ENCODE results near the gene FAT2. TPM values are rescaled to one million over a fixed set of nuclear protein-coding genes. Genes with fewer than 3 reads are reported as not detected.
"Not testable (repeated sequence)": the region's sequence is repeated elsewhere in the genome, so short reads cannot be mapped to it uniquely, and the experiment has no call there.

FAT2 gene
- total RNA-seq, 2 experiments from 2014 or later = not detected

DNA sequence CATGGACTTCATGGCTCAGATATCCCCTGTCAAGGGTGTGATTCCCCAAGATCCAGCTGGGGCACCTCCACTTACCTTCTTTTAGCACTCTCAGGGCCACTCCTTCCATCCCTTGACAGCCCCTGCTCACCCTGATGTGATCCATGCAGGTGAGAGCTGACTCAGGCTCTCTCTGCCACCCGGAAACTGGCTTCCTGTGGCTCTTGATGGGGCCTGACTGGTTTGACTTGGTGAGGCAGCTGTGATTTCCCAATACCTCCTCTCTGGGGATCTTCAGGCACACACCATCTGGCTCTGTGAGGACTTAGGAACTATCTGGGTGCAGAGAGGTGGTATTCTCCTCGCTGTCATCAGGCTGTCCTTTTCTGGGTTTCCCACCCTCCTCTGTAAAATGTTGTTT, 7.9 kb upstream of the FAT2 start:
- no peak overlapping the region for H3K27ac Mint-ChIP-seq
- no peak overlapping the region for H3K4me3 Mint-ChIP-seq
- H3K27me3 Mint-ChIP-seq = no peaks in the 10 kb centered on the region
- no peaks in the 10 kb centered on the region for H3K4me1 Mint-ChIP-seq
- H3K36me3 Mint-ChIP-seq = no peaks in the 10 kb centered on the region
- DNase-seq = no peak
- H3K9me3 Mint-ChIP-seq = no peaks in the 10 kb centered on the region

DNA sequence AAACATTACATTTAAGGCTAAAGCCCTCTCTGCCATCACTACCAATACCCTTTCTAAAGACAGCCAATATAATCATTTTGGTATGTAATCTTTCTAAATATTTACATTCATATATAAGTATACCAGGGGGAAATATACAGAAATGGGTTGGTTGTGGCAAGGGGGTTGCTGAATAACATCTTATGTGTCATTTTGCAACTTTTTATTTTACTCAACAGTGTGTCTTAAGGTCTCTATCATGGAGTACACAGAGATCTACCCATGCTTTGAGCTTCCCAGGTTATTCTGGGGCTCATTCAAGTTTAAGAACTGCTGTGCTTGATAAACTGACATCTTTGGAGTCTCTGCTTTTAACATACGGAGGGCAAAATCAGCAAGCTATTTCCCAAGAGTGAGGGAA, 7.4 kb upstream of the FAT2 start:
- Mint-ChIP-seq H3K36me3 (no peaks in the 10 kb centered on the region), H3K27me3 (no peaks in the 10 kb centered on the region)

DNA sequence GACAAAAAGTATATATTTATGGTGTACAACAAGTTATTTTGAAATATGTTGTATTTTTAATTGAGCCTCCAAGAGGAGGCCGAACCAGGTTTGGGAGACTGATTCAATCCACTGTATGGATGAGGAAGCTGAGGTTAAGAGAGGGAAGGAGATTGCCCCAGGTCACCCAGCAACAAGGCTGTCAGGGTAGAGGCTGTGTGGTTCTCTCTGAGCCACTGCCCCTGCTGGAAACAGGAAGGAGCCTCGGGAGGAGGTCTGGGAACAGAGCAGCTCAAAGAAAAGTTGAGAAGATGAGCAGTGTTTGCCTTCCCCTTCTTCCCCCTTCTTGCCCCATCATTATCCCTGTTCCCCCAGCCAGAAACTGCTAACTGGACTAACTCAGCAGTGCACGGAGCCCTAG, 6.6 kb upstream of the FAT2 start:
- no peak overlapping the region for H3K4me3 Mint-ChIP-seq
- H3K4me1 Mint-ChIP-seq = no peaks in the 10 kb centered on the region
- no peaks in the 10 kb centered on the region for H3K36me3 Mint-ChIP-seq
- H3K9me3 Mint-ChIP-seq = no peaks in the 10 kb centered on the region
- H3K27ac Mint-ChIP-seq = no peak overlapping the region
- no peaks in the 10 kb centered on the region for H3K27me3 Mint-ChIP-seq
- no peak for DNase-seq

More for the DNA sequence above, 7.4 kb upstream of the FAT2 start:
- Mint-ChIP-seq H3K4me3 (no peak overlapping the region), H3K9me3 (no peaks in the 10 kb centered on the region), H3K27ac (no peak overlapping the region), H3K4me1 (no peaks in the 10 kb centered on the region)
- DNase-seq = no peak

DNA sequence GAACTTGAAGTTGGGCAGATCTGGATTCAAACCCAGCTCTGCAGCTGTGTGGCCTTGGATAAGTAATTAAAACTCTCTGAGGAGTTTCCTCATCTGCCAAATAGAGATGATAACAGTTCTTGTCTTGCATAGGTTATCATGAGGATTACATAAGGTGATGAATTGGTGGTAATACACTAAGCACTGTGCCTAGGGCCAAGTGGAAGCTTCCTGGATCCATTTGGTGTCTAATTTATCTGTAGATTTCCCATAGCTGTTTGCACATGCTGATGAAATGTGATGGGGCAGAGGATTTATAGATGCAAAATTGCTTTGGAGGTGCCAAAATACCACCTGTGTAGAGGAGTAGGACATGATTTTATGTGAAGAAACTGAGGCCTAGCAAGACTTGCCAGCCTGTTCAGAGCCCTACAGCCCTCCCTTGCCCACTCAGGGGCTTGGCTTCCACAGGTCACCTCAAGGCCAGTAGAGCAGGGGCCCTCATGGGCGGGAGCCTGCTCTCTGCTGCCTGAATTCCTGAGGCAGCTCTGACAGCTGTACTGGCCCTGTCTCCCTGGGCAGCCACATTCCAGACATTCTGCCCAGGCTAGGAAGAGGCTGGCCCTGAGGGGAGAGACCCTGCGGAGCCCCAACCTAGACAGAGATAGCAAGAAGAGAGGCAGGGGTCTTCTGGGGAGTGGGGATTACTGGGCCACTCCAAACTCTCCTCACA, 5.9 kb upstream of the FAT2 start:
- DNase-seq = no peak
- no peaks in the 10 kb centered on the region for H3K9me3 Mint-ChIP-seq
- no peak overlapping the region for H3K4me3 Mint-ChIP-seq
- no peaks in the 10 kb centered on the region for H3K27me3 Mint-ChIP-seq
- no peak overlapping the region for H3K27ac Mint-ChIP-seq
- H3K36me3 Mint-ChIP-seq = no peaks in the 10 kb centered on the region
- H3K4me1 Mint-ChIP-seq = no peaks in the 10 kb centered on the region

DNA sequence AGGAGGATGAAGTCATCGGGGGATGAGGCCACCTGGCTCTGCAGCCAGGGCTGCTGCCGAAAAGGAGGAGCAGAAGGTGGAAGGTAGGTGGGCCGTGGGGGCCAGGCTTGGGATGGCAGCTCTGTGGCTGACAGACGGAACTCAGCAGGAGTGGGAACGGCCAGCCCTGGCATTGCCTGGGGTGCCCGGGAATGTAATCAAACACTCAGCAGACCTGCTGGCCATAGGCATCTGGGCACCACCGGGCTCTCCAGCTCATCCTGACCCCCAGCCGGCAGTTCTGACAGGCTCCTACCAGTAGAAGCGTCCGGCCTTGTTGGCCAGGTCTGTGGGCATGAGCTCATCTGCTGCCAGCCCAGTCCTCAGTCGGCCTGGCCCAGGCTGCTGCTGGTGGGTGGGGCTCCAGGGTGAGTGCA, 4.3 kb upstream of the FAT2 start:
- no peak for DNase-seq
- Mint-ChIP-seq H3K9me3 (no peaks in the 10 kb centered on the region), H3K4me3 (no peak overlapping the region), H3K27me3 (no peaks in the 10 kb centered on the region), H3K4me1 (no peaks in the 10 kb centered on the region), H3K36me3 (no peaks in the 10 kb centered on the region), H3K27ac (no peak overlapping the region)

DNA sequence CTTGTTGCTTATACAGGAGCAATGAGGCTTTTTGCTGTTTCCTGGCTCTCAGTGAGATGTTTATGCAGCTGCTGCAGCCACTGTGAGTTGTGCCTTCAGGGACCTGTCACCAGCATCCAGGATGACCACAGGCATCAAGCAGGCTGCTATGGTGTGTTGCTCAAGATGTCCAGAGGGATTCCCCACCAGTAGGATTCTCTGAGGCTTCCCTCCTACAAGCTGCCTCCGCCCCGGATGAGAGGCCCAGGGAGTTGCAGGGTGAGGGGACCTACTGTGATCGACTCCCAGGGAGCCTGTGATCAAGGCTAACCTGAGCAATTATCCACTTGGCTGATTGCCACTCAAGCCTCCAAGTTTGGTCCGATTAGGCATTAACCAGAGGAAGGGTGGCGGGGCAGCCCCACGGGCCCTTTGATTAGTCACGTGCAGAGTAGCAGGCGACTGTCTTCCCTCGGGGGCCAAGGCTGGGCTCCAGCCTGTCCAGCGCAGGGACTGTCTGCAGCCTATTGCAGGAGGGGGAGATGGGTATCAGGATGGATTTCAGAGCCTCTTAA, 1.8 kb upstream of the FAT2 start:
- H3K4me3 Mint-ChIP-seq = no peak overlapping the region
- no peak overlapping the region for H3K27ac Mint-ChIP-seq
- H3K36me3 Mint-ChIP-seq = no peaks in the 10 kb centered on the region
- H3K27me3 Mint-ChIP-seq = no peaks in the 10 kb centered on the region
- H3K9me3 Mint-ChIP-seq = no peaks in the 10 kb centered on the region
- DNase-seq = no peak
- peaks cover 1% of the 10 kb centered on the region for H3K4me1 Mint-ChIP-seq

DNA sequence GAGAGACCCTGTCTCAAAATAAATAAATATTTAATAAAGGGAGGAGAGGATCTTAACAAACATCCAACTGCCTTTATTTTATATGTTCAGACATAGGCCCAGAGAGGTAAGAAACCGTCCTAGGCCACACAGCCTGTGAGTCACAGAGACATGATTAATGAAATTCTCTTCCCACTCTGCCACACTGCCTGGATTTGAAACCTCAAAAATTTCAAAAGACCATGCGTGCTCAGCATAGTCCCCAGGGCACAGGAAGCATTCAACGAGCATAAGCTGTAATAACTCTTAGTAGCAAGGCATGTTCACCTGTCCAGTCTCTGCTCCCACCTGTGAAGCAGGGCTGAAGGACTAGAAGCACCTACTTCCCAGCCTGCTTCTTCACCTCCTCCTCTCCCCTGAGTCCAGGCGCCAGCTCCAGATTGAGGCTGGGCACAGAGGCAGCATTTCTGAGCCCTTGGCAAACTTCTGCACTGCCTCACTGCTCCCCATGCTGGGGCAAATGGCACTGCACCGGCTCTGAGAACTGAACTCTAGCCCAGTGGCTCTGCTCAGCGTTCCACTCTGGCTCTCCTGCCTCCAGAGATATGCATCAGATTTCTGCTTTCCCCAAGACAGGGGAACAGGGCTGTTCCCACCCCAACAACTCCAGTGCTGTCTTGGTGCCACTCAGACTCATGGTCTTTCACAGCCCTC, 1.1 kb downstream of the FAT2 start:
- H3K4me1 Mint-ChIP-seq = peaks cover 2% of the 10 kb centered on the region
- H3K36me3 Mint-ChIP-seq = no peaks in the 10 kb centered on the region
- H3K27me3 Mint-ChIP-seq = no peaks in the 10 kb centered on the region
- H3K4me3 Mint-ChIP-seq = no peak overlapping the region
- no peak overlapping the region for H3K27ac Mint-ChIP-seq
- DNase-seq = no peak
- H3K9me3 Mint-ChIP-seq = no peaks in the 10 kb centered on the region

DNA sequence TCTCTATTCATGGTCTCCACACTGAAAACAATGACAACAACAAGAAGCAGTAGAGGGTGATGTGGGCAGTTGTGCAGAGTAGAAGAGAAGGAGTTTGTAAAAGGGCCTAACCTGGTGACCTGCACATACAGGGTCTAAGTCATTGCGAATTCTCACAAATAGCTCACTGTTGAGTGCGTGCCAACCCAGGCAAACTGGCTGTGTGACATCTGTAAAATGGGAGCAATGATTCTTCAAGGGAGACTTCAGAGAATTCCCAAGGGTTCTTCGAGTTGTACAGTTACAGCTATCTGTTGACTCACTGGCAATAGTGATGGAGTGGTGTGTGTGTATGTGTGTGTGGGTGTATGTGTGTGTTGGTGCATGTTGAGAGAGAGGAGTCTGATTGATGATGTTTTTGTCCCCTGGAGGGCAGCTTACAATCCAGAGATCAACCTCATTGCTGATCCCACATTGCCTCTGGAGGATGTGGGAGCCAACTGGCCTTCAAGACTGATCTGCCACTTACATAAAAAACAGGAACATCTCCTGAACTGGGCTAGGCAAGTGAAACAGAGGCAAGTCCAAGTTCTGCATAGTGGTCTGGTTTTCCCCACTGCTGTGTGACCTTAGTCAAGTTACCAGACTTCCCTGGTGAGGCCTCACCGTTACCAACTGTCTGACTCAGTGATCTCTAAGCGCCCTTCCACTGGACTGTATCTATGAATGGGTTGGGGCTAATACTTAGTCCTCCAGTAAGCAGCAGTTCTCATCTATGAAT, 3.2 kb downstream of the FAT2 start:
- Mint-ChIP-seq H3K4me1 (peaks cover 2% of the 10 kb centered on the region), H3K27me3 (no peaks in the 10 kb centered on the region), H3K27ac (no peak overlapping the region), H3K9me3 (no peaks in the 10 kb centered on the region), H3K4me3 (no peak overlapping the region), H3K36me3 (no peaks in the 10 kb centered on the region)
- DNase-seq = no peak

DNA sequence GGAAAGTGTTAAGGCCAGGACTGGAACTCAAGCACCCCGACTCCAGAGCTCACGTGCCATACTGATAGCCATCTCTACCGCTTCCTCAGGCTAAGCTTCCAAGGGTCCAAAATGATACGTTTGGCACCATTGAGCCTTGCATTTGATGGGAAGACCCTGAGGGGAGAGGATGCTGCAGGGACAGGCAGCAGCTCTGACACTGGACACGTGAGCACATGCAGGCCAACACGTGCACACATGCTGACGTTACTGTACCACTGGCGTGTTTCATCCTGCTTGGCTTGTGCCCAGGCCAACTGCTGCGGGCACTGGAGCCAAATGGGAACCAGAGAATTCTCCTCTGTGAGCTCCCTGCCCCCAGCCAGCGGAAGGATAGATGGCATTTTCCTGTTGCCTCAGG, 5.2 kb downstream of the FAT2 start:
- no peaks in the 10 kb centered on the region for H3K27me3 Mint-ChIP-seq
- H3K36me3 Mint-ChIP-seq = no peaks in the 10 kb centered on the region
- H3K27ac Mint-ChIP-seq = no peak overlapping the region
- no peak for DNase-seq
- H3K4me1 Mint-ChIP-seq = peaks cover 2% of the 10 kb centered on the region
- no peak overlapping the region for H3K4me3 Mint-ChIP-seq
- no peaks in the 10 kb centered on the region for H3K9me3 Mint-ChIP-seq

DNA sequence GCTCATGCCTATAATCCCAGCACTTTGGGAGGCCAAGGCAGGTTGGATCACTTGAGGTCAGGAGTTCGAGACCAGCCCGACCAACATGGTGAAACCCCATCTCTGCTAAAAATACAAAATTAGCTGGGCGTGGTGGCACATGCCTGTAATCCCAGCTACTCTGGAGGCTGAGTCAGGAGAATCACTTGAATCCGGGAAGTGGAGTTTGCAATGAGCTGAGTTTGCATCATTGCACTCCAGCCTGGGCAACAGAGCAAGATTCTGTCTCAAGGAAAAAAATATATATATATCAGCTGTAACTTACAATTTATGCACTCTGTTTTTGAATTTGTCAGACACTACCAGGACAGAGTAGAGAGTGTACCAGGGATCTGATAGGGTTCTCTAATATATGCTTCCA, 5.8 kb downstream of the FAT2 start:
- not testable (repeated sequence) for DNase-seq, H3K27ac Mint-ChIP-seq, H3K4me3 Mint-ChIP-seq, H3K4me1 Mint-ChIP-seq, H3K27me3 Mint-ChIP-seq, H3K9me3 Mint-ChIP-seq, H3K36me3 Mint-ChIP-seq

DNA sequence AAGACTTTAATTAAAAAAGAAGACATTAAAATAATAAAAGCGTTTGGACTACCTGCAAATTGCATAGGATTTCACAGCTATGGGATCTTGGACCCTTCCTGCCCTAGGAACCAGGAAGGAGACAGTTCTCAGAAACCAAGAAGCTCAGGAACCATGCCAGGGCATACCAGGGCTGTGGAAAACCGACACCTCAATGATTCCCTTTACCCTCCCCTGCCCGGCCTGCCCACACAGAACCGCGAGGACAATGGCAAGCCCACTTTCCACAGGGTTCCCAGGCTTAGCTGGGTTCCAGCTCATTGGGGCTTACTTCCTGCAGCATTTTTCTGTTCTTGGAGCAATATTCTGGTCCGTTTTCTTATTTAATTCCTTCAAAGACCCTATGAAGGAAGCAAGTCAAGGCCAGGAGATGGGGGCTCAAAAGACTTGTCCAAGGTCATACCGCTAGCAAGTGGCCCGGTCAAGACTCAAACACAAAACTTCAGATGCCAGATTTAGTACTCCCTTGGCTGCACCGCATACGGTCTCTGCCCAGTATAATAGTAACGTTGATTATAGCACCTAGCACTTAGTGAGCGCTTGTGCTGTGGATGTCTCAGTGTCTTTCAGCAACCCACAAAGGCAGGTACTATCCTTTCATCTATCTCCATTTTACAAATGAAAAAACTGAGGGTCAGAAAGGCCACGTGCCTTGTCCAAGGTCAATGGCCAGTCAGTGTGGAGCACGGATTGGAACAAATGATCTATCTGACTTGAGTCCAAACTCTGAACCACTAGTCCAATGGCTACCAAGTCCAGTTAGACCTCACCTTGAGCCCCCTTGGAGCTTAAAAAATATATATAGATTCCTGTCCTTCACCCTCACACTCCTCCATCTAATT, 6.8 kb downstream of the FAT2 start:
- H3K9me3 Mint-ChIP-seq = no peaks in the 10 kb centered on the region
- no peak for DNase-seq
- H3K27ac Mint-ChIP-seq = no peak overlapping the region
- H3K4me1 Mint-ChIP-seq = peaks cover 2% of the 10 kb centered on the region
- H3K36me3 Mint-ChIP-seq = no peaks in the 10 kb centered on the region
- H3K4me3 Mint-ChIP-seq = no peak overlapping the region
- H3K27me3 Mint-ChIP-seq = no peaks in the 10 kb centered on the region

DNA sequence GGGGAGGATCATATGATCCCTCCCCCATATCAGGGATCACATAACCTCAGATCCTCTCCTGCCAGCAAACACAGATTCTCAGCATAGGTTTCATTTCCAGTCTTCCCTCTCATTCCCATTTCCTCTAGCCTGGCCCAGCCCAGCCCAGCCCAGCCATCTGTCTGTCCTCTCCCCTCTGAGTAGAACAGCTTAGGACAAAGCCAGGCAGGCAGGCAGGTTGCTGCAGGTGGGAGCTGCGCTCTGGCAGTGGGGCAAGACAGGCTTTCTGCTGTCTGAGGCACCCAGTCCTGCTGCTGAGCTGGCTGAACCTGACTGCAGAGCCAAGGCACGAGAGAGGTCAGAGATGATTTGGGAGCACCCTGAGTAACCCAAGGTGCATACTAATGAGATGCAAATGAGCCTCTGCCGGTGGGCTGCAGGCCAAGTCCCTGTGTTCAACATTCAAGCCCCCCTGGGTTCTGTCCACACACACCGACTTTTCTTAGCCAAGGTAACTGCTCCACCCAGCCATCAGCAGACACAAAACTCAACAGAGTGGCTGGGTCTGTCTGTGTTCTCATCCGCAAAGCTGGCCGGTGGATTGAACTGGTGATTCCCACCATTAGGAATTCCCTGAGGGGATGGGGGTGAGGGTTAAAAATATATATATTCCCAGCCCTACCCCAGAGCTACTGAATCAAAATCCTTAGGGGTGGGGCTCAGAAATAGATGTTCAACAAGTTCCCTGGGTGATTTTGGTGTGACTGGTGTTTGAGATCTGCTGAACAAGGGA, 9.1 kb downstream of the FAT2 start:
- H3K27me3 Mint-ChIP-seq = no peaks in the 10 kb centered on the region
- peaks cover 13% of the 10 kb centered on the region for H3K4me1 Mint-ChIP-seq

DNA sequence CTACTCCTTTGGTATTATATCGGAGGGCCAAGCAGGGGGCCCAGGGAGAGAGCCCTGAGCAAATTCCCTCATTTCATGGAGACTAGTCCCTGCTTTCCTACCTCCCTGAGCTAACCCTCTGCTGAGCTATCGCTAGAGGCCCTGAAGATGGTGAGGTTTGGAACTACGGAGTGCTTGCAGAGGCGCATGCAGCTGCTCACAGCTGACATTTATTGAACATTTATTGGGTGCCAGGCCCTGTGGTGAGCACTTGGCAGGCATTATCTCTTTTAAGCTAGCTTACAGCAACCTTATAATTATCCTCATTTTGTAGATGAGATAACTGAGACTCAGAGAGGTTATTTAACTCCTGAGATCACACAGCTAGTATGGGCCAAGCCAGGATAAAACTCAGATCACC, 9.8 kb downstream of the FAT2 start:
- H3K27ac Mint-ChIP-seq = no peak overlapping the region
- peaks cover 13% of the 10 kb centered on the region for H3K4me1 Mint-ChIP-seq
- DNase-seq = no peak
- H3K9me3 Mint-ChIP-seq = no peaks in the 10 kb centered on the region
- H3K4me3 Mint-ChIP-seq = no peak overlapping the region
- no peaks in the 10 kb centered on the region for H3K36me3 Mint-ChIP-seq
- H3K27me3 Mint-ChIP-seq = no peaks in the 10 kb centered on the region

More for the DNA sequence above, 9.1 kb downstream of the FAT2 start:
- DNase-seq = no peak
- Mint-ChIP-seq H3K4me3 (no peak overlapping the region), H3K36me3 (no peaks in the 10 kb centered on the region), H3K9me3 (no peaks in the 10 kb centered on the region), H3K27ac (no peak overlapping the region)

DNA sequence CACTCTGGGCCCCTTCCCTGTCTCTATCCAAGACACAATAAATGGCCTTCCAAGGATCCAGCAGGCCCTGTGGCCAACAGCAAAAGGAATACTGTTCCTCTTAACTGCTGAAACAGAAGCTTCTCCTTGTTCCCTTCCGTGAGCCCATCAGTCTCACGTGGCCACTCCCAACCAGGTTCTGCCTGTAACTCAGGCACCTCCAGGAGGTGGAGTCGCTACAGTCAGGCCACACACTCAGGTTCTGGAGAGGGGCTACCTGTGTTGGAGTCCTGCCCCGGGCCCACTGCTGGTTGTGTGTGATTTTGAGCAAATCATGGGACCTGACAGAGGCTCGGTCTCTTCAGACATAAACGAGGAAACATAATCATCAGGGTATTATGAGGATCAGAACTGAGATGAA, 10.3 kb downstream of the FAT2 start:
- no peaks in the 10 kb centered on the region for H3K9me3 Mint-ChIP-seq
- H3K27me3 Mint-ChIP-seq = no peaks in the 10 kb centered on the region
- DNase-seq = no peak
- no peak overlapping the region for H3K4me3 Mint-ChIP-seq
- H3K36me3 Mint-ChIP-seq = no peaks in the 10 kb centered on the region
- no peak overlapping the region for H3K27ac Mint-ChIP-seq
- H3K4me1 Mint-ChIP-seq = peaks cover 13% of the 10 kb centered on the region

Data from activated naive CD8-positive, alpha-beta T cell treated with anti-CD3 and anti-CD28 coated beads for 36 hours (primary cell).